H1 (cell line): ENCODE data around the gene FAM83C. TPM values are rescaled to one million over a fixed set of nuclear protein-coding genes. Genes with fewer than 3 reads are reported as not detected.

Experiments
- BCL11A ChIP-seq, 2 experiments: IDR thresholded peaks; one replicate each; pipeline ENCODE4 v1.6.1; 2011; ENCODE audit warnings: low read depth in 2 of 2, low read length in 2 of 2, mild to moderate bottlenecking in 2 of 2
- BRCA1 ChIP-seq: IDR thresholded peaks from 2 replicates; pipeline ENCODE4 v1.6.1; 2012; ENCODE audit warnings: low read depth, low read length, improper control_type of control experiment
- CBX5 ChIP-seq: fragments of 300-800, 300-1000 bp; sonication (generic); IDR thresholded peaks from 2 replicates; pipeline ENCODE4 v1.7.1; 2016; ENCODE audit warnings: antibody characterized with exemption, low read length, low read depth
- EP300 ChIP-seq, 2 experiments: IDR thresholded peaks; 1 replicate in 1 of 2; 2 replicates in 1 of 2; pipeline ENCODE4 v1.6.1; 2011 to 2012; ENCODE audit warnings: low read depth in 2 of 2, low read length in 2 of 2, mild to moderate bottlenecking in 2 of 2, borderline replicate concordance in 1 of 2, inconsistent platforms in 1 of 2, moderate library complexity in 1 of 2
- SP4 ChIP-seq: IDR thresholded peaks from 2 replicates; pipeline ENCODE4 v1.6.1; 2012; ENCODE audit warnings: low read length, inconsistent platforms
- polyA plus RNA-seq, 7 experiments: library from polyadenylated mRNA; depleted of rRNA in 3 of 7; stranded (reverse) in 5 of 7; unstranded in 2 of 7; fragments of >200 nt in 5 of 7; fragments of 200-250 nt in 2 of 7; gene quantifications; 1 replicate in 5 of 7; 2 replicates in 1 of 7; 4 replicates in 1 of 7; pipeline versions ENCODE4 v1.2.1 to v1.2.3, GENCODE V29; 2011 to 2013; ENCODE audit warnings: missing spikeins in 2 of 7, mixed read lengths in 2 of 7
- total RNA-seq: library from RNA; stranded (reverse); fragmentation: NEBNext Ultra II Directional; extraction: Animal tissue kit (Norgen Biotek cat#: 25700); gene quantifications from 2 replicates; pipeline ENCODE4 v1.2.1, GENCODE V29; 2021

Gene FAM83C
- total and polyA plus RNA-seq, 2 of the 8 experiments (the other 6 are each of a cell fraction or from before 2014, with no cell fraction given) = not detected

- TF ChIP-seq EP300 (IDR thresholded peaks at IDR 0.05; ENCODE audit: borderline replicate concordance in 1 of 2, low read depth in 2 of 2, low read length in 2 of 2) (no peak), CBX5 (no peak), BRCA1 (no peak), SP4 (no peak), BCL11A (IDR thresholded peaks at IDR 0.05; ENCODE audit: low read depth in 2 of 2, low read length in 2 of 2) (no peak)
These were observed 9.2 kb upstream of the FAM83C start (continued) for GRCh38 chr20:35301426-35301825.
